Omental fat pad (tissue), 4 donors: ENCODE data around the gene CDRT4. TPM values are rescaled to one million over a fixed set of nuclear protein-coding genes. Genes with fewer than 3 reads are reported as not detected.

Experiments used
- ATAC-seq: fragments of 150-250 bp; one replicate; pipeline ENCODE4 v1.9.1; 2016; ENCODE audit warnings: mild to moderate bottlenecking, moderate library complexity; ENCODE audit not compliant: low FRiP score
- DNase-seq: peaks from one replicate; pipeline ENCODE4 v3.0.0-alpha.2; 2019; ENCODE audit warnings: low spot score
- total RNA-seq, 4 donors: library from RNA; depleted of rRNA; stranded (reverse); fragments of >200 nt; gene quantifications; one replicate each; pipeline ENCODE4 v1.1.0, GENCODE V29; 2016
- TF ChIP-seq, protein P1 (sequence below), 3 donors: fragments of 450-650 bp; IDR thresholded peaks; one replicate each; pipeline ENCODE4 v1.5.1; 2016 to 2017; ENCODE audit warnings: antibody characterized with exemption in 3 of 3, mild to moderate bottlenecking in 3 of 3, moderate library complexity in 2 of 3

Gene CDRT4
- total RNA-seq, 4 donors from 2014 or later = 1.3 to 7.9 (median 2.6) TPM

DNA sequence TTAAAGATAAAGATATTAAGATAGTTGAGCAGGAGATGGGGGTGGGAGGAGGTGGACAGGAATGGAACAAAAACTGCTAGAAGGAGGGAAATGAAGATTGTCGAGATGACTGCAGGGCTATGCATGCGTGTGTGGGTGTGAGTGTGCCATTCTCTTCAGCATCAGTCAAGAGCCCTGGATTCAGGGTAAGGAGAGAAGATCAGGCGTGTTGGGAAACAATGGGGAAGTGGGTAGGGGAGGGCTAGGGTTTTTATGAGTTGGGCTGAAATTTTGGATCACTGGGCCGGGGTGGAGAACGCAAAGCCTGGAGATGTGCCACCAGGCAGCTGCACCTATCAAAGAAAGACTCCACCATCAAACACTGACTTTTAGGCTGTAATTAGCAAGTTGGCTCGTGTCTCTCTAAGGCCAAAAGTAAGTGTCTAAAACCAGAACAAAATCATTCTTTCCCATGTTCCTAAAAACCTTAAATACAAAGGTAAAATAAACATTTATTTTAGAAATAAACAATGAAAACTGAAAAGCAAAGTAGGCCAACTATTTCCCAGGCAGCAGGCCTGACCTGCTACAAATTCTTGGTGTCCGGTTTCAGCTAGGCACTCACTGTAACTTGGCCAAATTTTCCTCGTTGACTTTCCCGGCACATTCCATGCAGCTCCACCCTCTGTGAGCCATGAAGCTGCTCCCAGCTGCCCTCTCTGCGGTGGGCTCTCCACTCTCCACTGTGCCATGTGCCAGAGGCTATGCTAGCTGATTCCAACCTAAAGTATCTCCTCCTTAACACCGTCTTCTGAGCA is 4.2 kb downstream of the CDRT4 start:
- DNase-seq (no peak), ATAC-seq (peak; percentile 82)
- TF ChIP-seq, protein P1, sequence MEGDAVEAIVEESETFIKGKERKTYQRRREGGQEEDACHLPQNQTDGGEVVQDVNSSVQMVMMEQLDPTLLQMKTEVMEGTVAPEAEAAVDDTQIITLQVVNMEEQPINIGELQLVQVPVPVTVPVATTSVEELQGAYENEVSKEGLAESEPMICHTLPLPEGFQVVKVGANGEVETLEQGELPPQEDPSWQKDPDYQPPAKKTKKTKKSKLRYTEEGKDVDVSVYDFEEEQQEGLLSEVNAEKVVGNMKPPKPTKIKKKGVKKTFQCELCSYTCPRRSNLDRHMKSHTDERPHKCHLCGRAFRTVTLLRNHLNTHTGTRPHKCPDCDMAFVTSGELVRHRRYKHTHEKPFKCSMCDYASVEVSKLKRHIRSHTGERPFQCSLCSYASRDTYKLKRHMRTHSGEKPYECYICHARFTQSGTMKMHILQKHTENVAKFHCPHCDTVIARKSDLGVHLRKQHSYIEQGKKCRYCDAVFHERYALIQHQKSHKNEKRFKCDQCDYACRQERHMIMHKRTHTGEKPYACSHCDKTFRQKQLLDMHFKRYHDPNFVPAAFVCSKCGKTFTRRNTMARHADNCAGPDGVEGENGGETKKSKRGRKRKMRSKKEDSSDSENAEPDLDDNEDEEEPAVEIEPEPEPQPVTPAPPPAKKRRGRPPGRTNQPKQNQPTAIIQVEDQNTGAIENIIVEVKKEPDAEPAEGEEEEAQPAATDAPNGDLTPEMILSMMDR (IDR thresholded peaks at IDR 0.05) = no peak

DNA sequence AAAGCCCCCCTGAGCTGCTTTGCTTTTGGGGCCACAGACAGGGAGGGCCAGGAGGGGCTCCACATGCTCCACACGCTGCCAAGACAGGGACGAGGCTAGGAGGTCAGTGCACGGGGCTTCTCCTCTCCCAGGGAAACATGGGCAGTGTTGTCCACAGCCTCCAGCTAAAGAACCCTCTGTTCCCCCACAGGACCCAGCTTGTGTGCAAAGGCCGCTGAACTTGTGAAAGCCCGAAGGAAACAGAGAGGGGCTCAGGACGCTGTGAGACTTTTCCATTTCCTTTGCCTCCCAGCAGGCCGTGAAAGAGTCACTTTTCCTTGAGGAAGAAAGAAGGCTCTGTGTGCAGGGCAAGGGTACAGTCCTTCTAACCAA is 9.7 kb downstream of the CDRT4 start:
- DNase-seq (no peak), ATAC-seq (no peak)
- TF ChIP-seq, protein P1 (IDR thresholded peaks at IDR 0.05) = no peak

DNA sequence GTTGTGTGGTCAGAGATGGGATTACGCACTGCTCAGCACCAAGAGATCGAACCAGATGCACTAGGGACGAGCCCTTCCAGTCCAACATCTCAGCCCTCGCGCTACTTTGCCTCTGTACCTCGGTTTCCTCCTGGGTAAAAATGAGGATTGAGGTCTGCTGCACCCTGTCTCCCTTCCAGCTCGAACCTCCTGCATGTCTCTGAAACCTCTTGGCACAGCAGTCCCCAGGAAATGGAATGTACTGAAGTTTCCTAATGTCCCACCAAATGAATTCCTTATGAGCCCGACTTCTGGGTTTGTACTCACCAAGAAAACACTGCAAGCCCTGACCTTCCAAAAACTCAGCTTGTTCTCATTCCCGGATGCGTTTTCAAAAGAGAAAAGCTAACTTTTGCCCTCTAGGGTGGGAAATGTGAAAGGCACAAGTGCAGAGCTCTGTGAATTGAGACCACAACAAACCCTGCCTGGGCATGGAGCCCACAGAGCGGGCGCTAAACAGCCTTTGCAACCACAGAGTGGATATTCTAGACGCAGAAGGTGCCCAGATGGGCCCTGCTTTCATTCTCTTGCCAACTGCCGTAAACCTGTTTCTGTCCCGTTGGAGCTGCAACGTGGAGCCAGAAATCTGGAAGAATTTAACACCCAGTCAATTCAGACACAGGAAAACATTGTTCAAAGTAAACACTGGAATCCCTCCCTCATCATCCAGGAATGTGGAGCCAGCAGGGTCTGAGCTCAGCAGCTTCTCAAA is 10.3 kb downstream of the CDRT4 start:
- DNase-seq (no peak), ATAC-seq (peak; percentile 75)
- TF ChIP-seq, protein P1 (IDR thresholded peaks at IDR 0.05) = no peak

DNA sequence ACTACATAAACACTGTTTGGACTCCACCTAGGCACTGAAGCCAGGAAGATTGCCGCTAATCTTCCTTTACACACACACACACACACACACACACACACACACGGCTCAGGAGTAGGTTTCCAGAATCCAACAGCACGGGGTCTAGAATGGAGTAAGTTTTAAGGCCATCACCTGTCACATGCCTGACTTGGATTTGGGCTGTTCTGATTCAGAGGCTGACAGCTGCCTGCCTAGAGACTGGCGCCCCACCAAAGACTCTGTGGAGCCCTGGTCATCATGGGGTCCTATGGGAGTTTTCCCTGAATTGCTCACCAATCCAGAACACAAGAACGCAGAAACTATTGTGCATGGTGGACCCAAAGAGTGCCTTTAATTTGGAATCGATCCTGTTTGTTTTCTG is 10.9 kb downstream of the CDRT4 start:
- TF ChIP-seq, protein P1 (IDR thresholded peaks at IDR 0.05) = no peak
- ATAC-seq = no peak
- no peak for DNase-seq

DNA sequence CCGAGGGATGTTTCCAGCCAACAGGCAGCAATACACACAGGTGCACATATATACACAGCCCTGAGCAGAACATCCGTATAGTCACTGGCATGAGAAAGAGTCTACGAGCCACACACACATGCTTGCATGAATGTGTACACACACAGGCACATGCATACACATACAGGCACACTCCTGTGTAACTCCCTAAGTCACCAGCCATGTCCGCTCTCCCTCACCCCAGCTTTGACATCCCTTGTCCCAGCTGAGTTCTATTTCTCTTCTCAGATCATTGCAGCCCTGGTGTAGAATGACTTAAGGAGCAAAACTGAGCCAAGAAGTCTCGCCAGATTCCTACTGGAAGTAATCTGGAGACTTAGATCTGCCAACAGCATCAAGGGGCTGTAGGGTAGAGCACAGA is 13.1 kb downstream of the CDRT4 start:
- no peak for ATAC-seq
- TF ChIP-seq, protein P1 (IDR thresholded peaks at IDR 0.05) = no peak
- DNase-seq = no peak

DNA sequence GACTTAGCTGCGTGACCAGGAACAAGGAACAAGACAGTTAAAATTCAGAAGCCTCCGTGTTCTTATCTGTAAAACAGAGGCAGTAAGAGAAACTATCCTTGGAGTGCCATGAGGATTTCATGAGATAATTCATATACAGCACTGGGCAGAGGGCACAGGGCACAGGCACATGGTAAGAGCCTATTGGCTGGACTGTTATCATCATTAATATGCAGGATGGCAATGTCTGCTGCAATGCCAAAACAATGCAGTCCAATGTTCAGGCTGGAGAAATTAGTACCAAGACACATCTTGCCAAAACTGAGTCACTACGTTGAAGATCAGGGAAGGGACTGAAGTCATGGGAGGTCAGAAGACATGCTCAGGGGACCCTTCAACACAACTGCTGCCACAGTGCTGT is 13.6 kb downstream of the CDRT4 start:
- TF ChIP-seq, protein P1 (IDR thresholded peaks at IDR 0.05) = no peak
- ATAC-seq = no peak

More for the DNA sequence above, 13.6 kb downstream of the CDRT4 start:
- no peak for DNase-seq
